Heart left ventricle (tissue), 16 donors: ENCODE results near the gene TRPV4. TPM values are rescaled to one million over a fixed set of nuclear protein-coding genes. Genes with fewer than 3 reads are reported as not detected.

ENCODE experiments used
- ATAC-seq, 4 donors: fragments of 200-7000 bp; cut with Tn5 transposase; one replicate each; pipeline ENCODE4 v1.9.1; 2020 to 2022; ENCODE audit warnings: moderate library complexity in 4 of 4, mild to moderate bottlenecking in 3 of 4, moderate number of reproducible peaks in 1 of 4
- DNase-seq, 5 donors: peaks; one replicate each; pipeline ENCODE4 v3.0.0-alpha.2; 2020
- H3K27ac ChIP-seq, 12 donors: fragments of 200-600 bp; sonication (generic) in 4 of 12; one replicate each; pipeline versions ENCODE4 v1.5.0 to v1.8.0; 2016 to 2022; ENCODE audit warnings: mild to moderate bottlenecking in 2 of 12
- H3K27me3 ChIP-seq, 9 donors: fragments of 200-600 bp; sonication (generic) in 2 of 9; one replicate each; pipeline versions ENCODE4 v1.5.1 to v1.8.0; 2016 to 2022; ENCODE audit warnings: mild to moderate bottlenecking in 3 of 9
- H3K36me3 ChIP-seq, 9 donors: fragments of 200-600 bp; sonication (generic) in 2 of 9; one replicate each; pipeline versions ENCODE4 v1.5.0 to v1.8.0; 2018 to 2022; ENCODE audit warnings: mild to moderate bottlenecking in 2 of 9
- H3K4me1 ChIP-seq, 12 donors: fragments of 200-600 bp; sonication (generic) in 4 of 12; one replicate each; pipeline versions ENCODE4 v1.5.0 to v1.8.0; 2016 to 2022; ENCODE audit warnings: mild to moderate bottlenecking in 3 of 12
- H3K4me3 ChIP-seq, 12 donors: fragments of 200-600 bp; sonication (generic) in 4 of 12; one replicate each; pipeline versions ENCODE4 v1.5.0 to v1.8.0; 2017 to 2022; ENCODE audit warnings: mild to moderate bottlenecking in 9 of 12, moderate library complexity in 4 of 12
- H3K9me3 ChIP-seq, 12 donors: fragments of 200-600 bp; sonication (generic) in 4 of 12; one replicate each; pipeline versions ENCODE4 v1.5.0 to v1.8.0; 2016 to 2022; ENCODE audit warnings: mild to moderate bottlenecking in 1 of 12
- CTCF ChIP-seq, 12 donors: fragments of 200-600 bp; sonication (generic) in 4 of 12; IDR thresholded peaks; one replicate each; pipeline versions ENCODE4 v1.5.0 to v1.8.0; 2018 to 2022; ENCODE audit warnings: antibody characterized with exemption in 12 of 12, mild to moderate bottlenecking in 5 of 12
- POLR2A ChIP-seq, 2 donors: fragments of 450-650 bp; IDR thresholded peaks; one replicate each; pipeline ENCODE4 v1.6.1; 2017; ENCODE audit warnings: antibody characterized with exemption in 2 of 2, mild to moderate bottlenecking in 2 of 2, moderate library complexity in 2 of 2
- WGBS, 4 donors: extraction: QIAGEN DNeasy Blood & Tissue Kit in 2 of 4; methylation state at CpG; one replicate each; pipeline versions ENCODE4 v1.1.5 to v1.1.7; 2013 to 2018; 5-methylcytosine and 5-hydroxymethylcytosine counted together
- intact Hi-C, 10 donors: fragments of 100-400 bp; cut with DNase I; formaldehyde crosslinking; loops; one replicate each; pipeline versions ENCODE4 v1.11.1 to v1.14.2; 2022
- polyA plus RNA-seq, 2 donors: library from polyadenylated mRNA; stranded (reverse); fragments of 200-250 nt; gene quantifications; one replicate each; pipeline ENCODE4 v1.2.3, GENCODE V29; 2013
- total RNA-seq, 9 donors: library from RNA; depleted of rRNA in 2 of 9; stranded (reverse); fragments of >200 nt in 2 of 9; fragmentation: NEBNext Ultra II Directional in 3 of 9; extraction: Animal tissue kit (Norgen Biotek cat#: 25700) in 3 of 9; gene quantifications; one replicate each; pipeline versions ENCODE4 v1.1.0 to v1.2.4, GENCODE V29; 2016 to 2023
- donor health status: ischemic (EF 13 %, LVEDD 7.1; RV severe dilation, severe dysfunction).
- donor health status: healthy with polysubstance abuse.
- donor health status: DM: no; HTN: yes; CAD: no.
- donor health status: DM: no; HTN: no; CAD: no.
- donor health status: ischemic (EF 25% LVEDD 6.9; RV normal size, moderate dysfunction).
- donor health status: ischemic (EF 25% LVEDD 5.7; RV mildly dilated, moderate dysfunction).
- donor health status: healthy.
- donor health status: DM: yes; HTN: yes; CAD: no.
- donor health status: ischemic (EF 35%, LVEDD 5.7; RV mildly dilated, moderate dysfunction).
- donor health status: nonischemic (EF 11% LVEDD 7.7; RV severe dilation, severe dysfunction).
- donor health status: DM: yes; HTN: yes; CAD: no.
- donor health status: PGD.
- donor health status: ischemic (EF 29% LVEDD 5.4; RV normal size, mild dysfunction).
- donor health status: nonischemic (EF 23%, LVEDD 6.1; RV moderate dilation, normal function).

The TRPV4 gene
- total and polyA plus RNA-seq, 11 donors: 0.17 to 3.9 (median 0.30) TPM; not detected in 1

GRCh38 chr12:109744026-109744425 lies 89.2 kb downstream of the TRPV4 start:
- no peak overlapping the region for H3K27ac ChIP-seq
- intact Hi-C loops: no loop called here
- TF ChIP-seq POLR2A (IDR thresholded peaks at IDR 0.05) (no peak), CTCF (IDR thresholded peaks at IDR 0.05) (no peak)
- ATAC-seq (no peak), DNase-seq (peak in 3 of 5 donors; percentile 14 to 54 (median 17))
- no peaks in the 10 kb centered on the region for H3K27me3 ChIP-seq
- WGBS, 4 donors: 95 to 96% (median 96%) methylated on average over 8 to 14 of the region's 14 CpGs
- no peaks in the 10 kb centered on the region for H3K36me3 ChIP-seq
- peaks cover 0 to 15% (median 0%) of the 10 kb centered on the region in 12 donors for H3K4me1 ChIP-seq
- no peak overlapping the region for H3K4me3 ChIP-seq
- H3K9me3 ChIP-seq: no peaks in the 10 kb centered on the region

- no peaks in the 10 kb centered on the region for H3K9me3 ChIP-seq
- H3K36me3 ChIP-seq: no peaks in the 10 kb centered on the region
- no peak overlapping the region for H3K4me3 ChIP-seq
- ATAC-seq: no peak
- TF ChIP-seq CTCF (IDR thresholded peaks at IDR 0.05) (no peak), POLR2A (IDR thresholded peaks at IDR 0.05) (no peak)
- H3K27ac ChIP-seq: no peak overlapping the region
- peaks cover 0 to 15% (median 0%) of the 10 kb centered on the region in 12 donors for H3K4me1 ChIP-seq
- no peaks in the 10 kb centered on the region for H3K27me3 ChIP-seq
- intact Hi-C loops: no loop called here
- 86 to 89% (median 88%) methylated on average over 9 to 17 of the region's 17 CpGs for WGBS, 4 donors
- peak in 3 of 5 donors; percentile 13 to 48 (median 16) for DNase-seq
Observed at GRCh38 chr12:109743076-109743910, 89.9 kb downstream of the TRPV4 start.

GRCh38 chr12:109741970-109742703 lies 91.1 kb downstream of the TRPV4 start:
- H3K4me3 ChIP-seq: no peak overlapping the region
- H3K27ac ChIP-seq: no peak overlapping the region
- TF ChIP-seq CTCF (IDR thresholded peaks at IDR 0.05) (no peak), POLR2A (IDR thresholded peaks at IDR 0.05) (no peak)
- DNase-seq: peak in 2 of 5 donors; percentile 18 to 40
- intact Hi-C loops: no loop called here
- WGBS, 4 donors: 77 to 89% (median 84%) methylated on average over 14 of the region's 14 CpGs
- H3K36me3 ChIP-seq: no peaks in the 10 kb centered on the region
- no peaks in the 10 kb centered on the region for H3K27me3 ChIP-seq
- no peaks in the 10 kb centered on the region for H3K9me3 ChIP-seq
- H3K4me1 ChIP-seq: peaks cover 0 to 15% (median 0%) of the 10 kb centered on the region in 12 donors
- ATAC-seq: no peak
